Tibial artery (tissue), 4 donors: Measurements from ENCODE around the gene PLA2G2C.

Experiments
- DNase-seq, 2 donors: peaks; one replicate each; pipeline ENCODE4 v3.0.0-alpha.2; 2019
- H3K27ac ChIP-seq, 2 donors: fragments of 200-600 bp; sonication (generic) in 1 of 2; 1 replicate in 1 of 2; 2 replicates in 1 of 2; pipeline ENCODE4 v1.5.1; 2018 to 2019; ENCODE audit warnings: mild to moderate bottlenecking in 1 of 2
- H3K27me3 ChIP-seq, 2 donors: fragments of 200-600 bp; sonication (generic) in 1 of 2; one replicate each; pipeline versions ENCODE4 v1.5.1 to v1.6.0; 2016 to 2019
- H3K36me3 ChIP-seq, 3 donors: fragments of 200-600 bp; sonication (generic) in 2 of 3; one replicate each; pipeline ENCODE4 v1.5.1; 2016 to 2019; ENCODE audit warnings: mild to moderate bottlenecking in 2 of 3
- H3K4me1 ChIP-seq, 4 donors: fragments of 200-600 bp; sonication (generic) in 2 of 4; 1 replicate in 3 of 4; 2 replicates in 1 of 4; pipeline ENCODE4 v1.5.1; 2016 to 2019
- H3K4me3 ChIP-seq, 2 donors: fragments of 200-600 bp; sonication (generic) in 1 of 2; 1 replicate in 1 of 2; 2 replicates in 1 of 2; pipeline ENCODE4 v1.5.1; 2018 to 2019; ENCODE audit warnings: mild to moderate bottlenecking in 2 of 2
- H3K9me3 ChIP-seq, 3 donors: fragments of 200-600 bp; sonication (generic) in 1 of 3; one replicate each; pipeline ENCODE4 v1.5.1; 2016 to 2019
- CTCF ChIP-seq, 2 experiments: fragments of 200-600 bp in 1 of 2; fragments of 450-650 bp in 1 of 2; IDR thresholded peaks; one replicate each; pipeline ENCODE4 v1.5.1; 2017 to 2019; ENCODE audit warnings: antibody characterized with exemption in 2 of 2, mild to moderate bottlenecking in 1 of 2, moderate library complexity in 1 of 2
- intact Hi-C: fragments of 100-400 bp; cut with DNase I; formaldehyde crosslinking; loops from one replicate; pipeline ENCODE4 v1.15.0; 2023; ENCODE audit warnings: low total_unique reads

The PLA2G2C gene

GRCh38 chr1:20192364-20192763 lies 6.0 kb upstream of the PLA2G2C start:
- intact Hi-C loops: no loop called here
- Histone ChIP-seq H3K27me3 (peaks cover 0 to 76% of the 10 kb centered on the region in 2 donors), H3K27ac (no peak overlapping the region), H3K36me3 (no peaks in the 10 kb centered on the region), H3K4me1 (peaks cover 0 to under 1% (median 0%) of the 10 kb centered on the region in 4 donors), H3K9me3 (no peaks in the 10 kb centered on the region), H3K4me3 (no peak overlapping the region)
- TF ChIP-seq CTCF (IDR thresholded peaks at IDR 0.05): no peak
- DNase-seq: no peak

GRCh38 chr1:20191266-20191825 lies 5.0 kb upstream of the PLA2G2C start:
- intact Hi-C loops: no loop called here
- H3K27ac ChIP-seq: no peak overlapping the region
- peaks cover 0 to 82% of the 10 kb centered on the region in 2 donors for H3K27me3 ChIP-seq
- no peaks in the 10 kb centered on the region for H3K36me3 ChIP-seq
- no peak for TF ChIP-seq CTCF (IDR thresholded peaks at IDR 0.05)
- DNase-seq: peak in 1 of 2 donors; percentile 42
- H3K9me3 ChIP-seq: no peaks in the 10 kb centered on the region
- peaks cover 0 to 8% (median under 1%) of the 10 kb centered on the region in 4 donors for H3K4me1 ChIP-seq
- no peak overlapping the region for H3K4me3 ChIP-seq

- Histone ChIP-seq H3K4me3 (no peak overlapping the region), H3K4me1 (peaks cover 0 to 16% (median 6%) of the 10 kb centered on the region in 4 donors), H3K27ac (no peak overlapping the region), H3K36me3 (no peaks in the 10 kb centered on the region), H3K27me3 (peaks cover 0 to 86% of the 10 kb centered on the region in 2 donors), H3K9me3 (no peaks in the 10 kb centered on the region)
- no peak for TF ChIP-seq CTCF (IDR thresholded peaks at IDR 0.05)
- intact Hi-C loops: no loop called here
- DNase-seq: no peak
Measured at GRCh38 chr1:20190256-20191160, 4.2 kb upstream of the PLA2G2C start.

- H3K4me3 ChIP-seq: no peak overlapping the region
- no peaks in the 10 kb centered on the region for H3K9me3 ChIP-seq
- peaks cover 0 to 16% (median 6%) of the 10 kb centered on the region in 4 donors for H3K4me1 ChIP-seq
- no peak for TF ChIP-seq CTCF (IDR thresholded peaks at IDR 0.05)
- DNase-seq: no peak
- peaks cover 0 to 86% of the 10 kb centered on the region in 2 donors for H3K27me3 ChIP-seq
- intact Hi-C loops: no loop called here
- H3K36me3 ChIP-seq: no peaks in the 10 kb centered on the region
- H3K27ac ChIP-seq: no peak overlapping the region
Measured at GRCh38 chr1:20189664-20190063, 3.3 kb upstream of the PLA2G2C start.

- intact Hi-C loops: no loop called here
Measured at GRCh38 chr1:20188455-20188817, 2.1 kb upstream of the PLA2G2C start.

More at GRCh38 chr1:20188455-20188817, 2.1 kb upstream of the PLA2G2C start:
- Histone ChIP-seq H3K4me1 (peaks cover 0 to 16% (median 6%) of the 10 kb centered on the region in 4 donors), H3K27ac (no peak overlapping the region), H3K9me3 (no peaks in the 10 kb centered on the region), H3K27me3 (peaks cover 0 to 85% of the 10 kb centered on the region in 2 donors), H3K36me3 (no peaks in the 10 kb centered on the region), H3K4me3 (no peak overlapping the region)
- no peak for DNase-seq
- TF ChIP-seq CTCF (IDR thresholded peaks at IDR 0.05): no peak
